ENCODE results near the gene EPHA6.

The EPHA6 gene

GRCh38 chr3:97680696-97681095, 866.3 kb downstream of the EPHA6 start:
- no peak overlapping the region for H4K91ac ChIP-seq (ENCODE audit: low read length)
- H2BK120ac ChIP-seq (ENCODE audit: low read depth, low read length): no peak overlapping the region
- no peak overlapping the region for H3K4ac ChIP-seq (ENCODE audit: low read depth in 1 of 2, low read length in 2 of 2)
- no peaks in the 10 kb centered on the region for H3K4me1 ChIP-seq (ENCODE audit: control insufficient read depth, insufficient read depth, low read depth, low read length)
- no peak overlapping the region for H2BK12ac ChIP-seq (ENCODE audit: low read length in 2 of 2)
- no peak overlapping the region for H3K23ac ChIP-seq (ENCODE audit: low read length in 2 of 2)
- no peak overlapping the region for H2BK5ac ChIP-seq (ENCODE audit: low read depth, low read length, poor library complexity, severe bottlenecking)
- no peak overlapping the region for H3K14ac ChIP-seq (ENCODE audit: low read length in 2 of 2)
- no peaks in the 10 kb centered on the region for H3K9me3 ChIP-seq (ENCODE audit: control insufficient read depth, low read length)
- no peaks in the 10 kb centered on the region for H3K36me3 ChIP-seq (ENCODE audit: control insufficient read depth in 1 of 2, insufficient read depth in 2 of 2, low read depth in 1 of 2, low read length in 2 of 2)
- H2BK15ac ChIP-seq (ENCODE audit: low read depth, poor library complexity, severe bottlenecking): no peak overlapping the region
- H2AFZ ChIP-seq (ENCODE audit: low read depth, low read length): no peak overlapping the region
- H2AK5ac ChIP-seq (ENCODE audit: low read length, severe bottlenecking): no peak overlapping the region
- H3K9ac ChIP-seq (ENCODE audit: low read length): no peak overlapping the region
- no peak overlapping the region for H3K4me3 ChIP-seq (ENCODE audit: insufficient read depth in 1 of 2, low read depth in 1 of 2, low read length in 2 of 2)
- H3K79me1 ChIP-seq (replicated peaks; ENCODE audit: low read length, poor library complexity, severe bottlenecking): no peaks in the 10 kb centered on the region
- no peak for DNase-seq
- no peak overlapping the region for H3K27ac ChIP-seq (ENCODE audit: low read length, poor library complexity, severe bottlenecking)
- H3K27me3 ChIP-seq (ENCODE audit: control insufficient read depth in 1 of 2, insufficient read depth in 1 of 2, low read length in 2 of 2): no peaks in the 10 kb centered on the region
- no peak overlapping the region for H3K18ac ChIP-seq (ENCODE audit: low read depth in 1 of 2, low read length in 2 of 2)
- H3K4me2 ChIP-seq (ENCODE audit: low read length, poor library complexity, severe bottlenecking): no peak overlapping the region
- H4K8ac ChIP-seq (ENCODE audit: low read length): no peak overlapping the region

- no peak overlapping the region for H3K23ac ChIP-seq (ENCODE audit: low read length in 2 of 2)
Observed at GRCh38 chr3:97684490-97684889, 870.1 kb downstream of the EPHA6 start.

DNA sequence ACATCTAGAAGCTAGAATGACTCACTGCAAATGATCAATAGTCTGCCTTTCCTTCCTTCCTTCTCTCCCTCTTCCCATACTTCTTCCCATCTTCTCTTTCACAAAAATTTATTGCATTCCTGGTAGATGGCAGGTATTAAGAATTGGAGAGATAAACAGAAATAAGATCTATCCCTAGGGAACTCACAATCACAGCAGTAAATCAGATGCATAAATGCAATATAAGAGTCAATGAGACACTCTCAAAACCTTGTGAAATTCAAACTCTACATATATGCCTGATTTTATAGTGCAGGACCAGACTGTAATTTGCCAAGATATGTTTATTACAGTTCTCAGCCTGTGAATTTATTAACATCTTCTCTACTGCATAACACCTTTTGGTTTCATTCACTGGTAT, 871.9 kb downstream of the EPHA6 start:
- Histone ChIP-seq H3K23ac (ENCODE audit: low read length in 2 of 2) (no peak overlapping the region), H3K36me3 (ENCODE audit: control insufficient read depth in 1 of 2, insufficient read depth in 2 of 2, low read depth in 1 of 2, low read length in 2 of 2) (no peaks in the 10 kb centered on the region), H3K4me2 (ENCODE audit: low read length, poor library complexity, severe bottlenecking) (no peak overlapping the region), H3K9me3 (ENCODE audit: control insufficient read depth, low read length) (no peaks in the 10 kb centered on the region), H3K9ac (ENCODE audit: low read length) (no peak overlapping the region), H2AK5ac (ENCODE audit: low read length, severe bottlenecking) (no peak overlapping the region), H2BK120ac (ENCODE audit: low read depth, low read length) (no peak overlapping the region), H3K79me1 (replicated peaks; ENCODE audit: low read length, poor library complexity, severe bottlenecking) (no peaks in the 10 kb centered on the region), H3K4me3 (ENCODE audit: insufficient read depth in 1 of 2, low read depth in 1 of 2, low read length in 2 of 2) (no peak overlapping the region), H2BK12ac (ENCODE audit: low read length in 2 of 2) (no peak overlapping the region), H4K8ac (ENCODE audit: low read length) (no peak overlapping the region), H3K14ac (ENCODE audit: low read length in 2 of 2) (no peak overlapping the region), H3K18ac (ENCODE audit: low read depth in 1 of 2, low read length in 2 of 2) (no peak overlapping the region), H3K4ac (ENCODE audit: low read depth in 1 of 2, low read length in 2 of 2) (no peak overlapping the region), H2AFZ (ENCODE audit: low read depth, low read length) (no peak overlapping the region), H3K27me3 (ENCODE audit: control insufficient read depth in 1 of 2, insufficient read depth in 1 of 2, low read length in 2 of 2) (no peaks in the 10 kb centered on the region), H4K91ac (ENCODE audit: low read length) (no peak overlapping the region), H2BK5ac (ENCODE audit: low read depth, low read length, poor library complexity, severe bottlenecking) (no peak overlapping the region), H3K27ac (ENCODE audit: low read length, poor library complexity, severe bottlenecking) (no peak overlapping the region), H3K4me1 (ENCODE audit: control insufficient read depth, insufficient read depth, low read depth, low read length) (peaks cover 2% of the 10 kb centered on the region), H2BK15ac (ENCODE audit: low read depth, poor library complexity, severe bottlenecking) (no peak overlapping the region)
- DNase-seq: no peak

More at GRCh38 chr3:97684490-97684889, 870.1 kb downstream of the EPHA6 start:
- Histone ChIP-seq H2BK120ac (ENCODE audit: low read depth, low read length) (no peak overlapping the region), H3K36me3 (ENCODE audit: control insufficient read depth in 1 of 2, insufficient read depth in 2 of 2, low read depth in 1 of 2, low read length in 2 of 2) (no peaks in the 10 kb centered on the region), H4K91ac (ENCODE audit: low read length) (no peak overlapping the region), H2BK15ac (ENCODE audit: low read depth, poor library complexity, severe bottlenecking) (no peak overlapping the region), H2BK12ac (ENCODE audit: low read length in 2 of 2) (no peak overlapping the region), H3K9me3 (ENCODE audit: control insufficient read depth, low read length) (no peaks in the 10 kb centered on the region), H3K27ac (ENCODE audit: low read length, poor library complexity, severe bottlenecking) (no peak overlapping the region), H3K14ac (ENCODE audit: low read length in 2 of 2) (no peak overlapping the region), H3K18ac (ENCODE audit: low read depth in 1 of 2, low read length in 2 of 2) (no peak overlapping the region), H2AFZ (ENCODE audit: low read depth, low read length) (no peak overlapping the region), H4K8ac (ENCODE audit: low read length) (no peak overlapping the region), H3K4ac (ENCODE audit: low read depth in 1 of 2, low read length in 2 of 2) (no peak overlapping the region), H3K79me1 (replicated peaks; ENCODE audit: low read length, poor library complexity, severe bottlenecking) (no peaks in the 10 kb centered on the region), H3K27me3 (ENCODE audit: control insufficient read depth in 1 of 2, insufficient read depth in 1 of 2, low read length in 2 of 2) (no peaks in the 10 kb centered on the region), H2AK5ac (ENCODE audit: low read length, severe bottlenecking) (no peak overlapping the region), H3K4me3 (ENCODE audit: insufficient read depth in 1 of 2, low read depth in 1 of 2, low read length in 2 of 2) (no peak overlapping the region), H2BK5ac (ENCODE audit: low read depth, low read length, poor library complexity, severe bottlenecking) (no peak overlapping the region), H3K9ac (ENCODE audit: low read length) (no peak overlapping the region), H3K4me2 (ENCODE audit: low read length, poor library complexity, severe bottlenecking) (no peak overlapping the region), H3K4me1 (ENCODE audit: control insufficient read depth, insufficient read depth, low read depth, low read length) (peaks cover 2% of the 10 kb centered on the region)
- 78% methylated on average over 3 of the region's 4 CpGs for WGBS
- DNase-seq: no peak

DNA sequence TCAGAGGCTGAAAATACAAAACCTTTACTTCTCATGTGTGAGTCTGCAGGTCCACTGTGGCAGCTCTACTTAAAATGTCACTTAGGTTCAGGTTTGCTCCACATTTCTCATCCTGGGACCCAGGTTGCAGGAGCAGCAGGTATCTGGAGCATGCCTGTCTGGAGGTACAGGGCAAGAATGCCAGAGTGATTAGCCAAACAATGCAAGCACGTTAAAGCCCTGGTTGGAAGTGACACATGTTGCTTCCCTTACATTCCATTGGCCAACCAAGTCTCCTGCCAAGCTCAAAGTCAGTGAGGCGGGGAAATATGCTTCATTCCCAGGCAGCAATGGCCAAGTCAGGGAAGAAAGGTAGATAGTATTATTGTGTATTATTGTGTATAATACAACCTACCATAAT, 873.3 kb downstream of the EPHA6 start:
- Histone ChIP-seq H2AK5ac (ENCODE audit: low read length, severe bottlenecking) (no peak overlapping the region), H4K8ac (ENCODE audit: low read length) (no peak overlapping the region), H3K79me1 (replicated peaks; ENCODE audit: low read length, poor library complexity, severe bottlenecking) (no peaks in the 10 kb centered on the region), H3K4ac (ENCODE audit: low read depth in 1 of 2, low read length in 2 of 2) (no peak overlapping the region), H3K9ac (ENCODE audit: low read length) (no peak overlapping the region), H3K27me3 (ENCODE audit: control insufficient read depth in 1 of 2, insufficient read depth in 1 of 2, low read length in 2 of 2) (no peaks in the 10 kb centered on the region), H4K91ac (ENCODE audit: low read length) (no peak overlapping the region), H3K23ac (ENCODE audit: low read length in 2 of 2) (no peak overlapping the region), H3K27ac (ENCODE audit: low read length, poor library complexity, severe bottlenecking) (no peak overlapping the region), H3K4me3 (ENCODE audit: insufficient read depth in 1 of 2, low read depth in 1 of 2, low read length in 2 of 2) (no peak overlapping the region), H3K4me2 (ENCODE audit: low read length, poor library complexity, severe bottlenecking) (no peak overlapping the region), H3K4me1 (ENCODE audit: control insufficient read depth, insufficient read depth, low read depth, low read length) (peaks cover 2% of the 10 kb centered on the region), H3K36me3 (ENCODE audit: control insufficient read depth in 1 of 2, insufficient read depth in 2 of 2, low read depth in 1 of 2, low read length in 2 of 2) (no peaks in the 10 kb centered on the region), H2AFZ (ENCODE audit: low read depth, low read length) (no peak overlapping the region), H2BK12ac (ENCODE audit: low read length in 2 of 2) (no peak overlapping the region), H3K14ac (ENCODE audit: low read length in 2 of 2) (no peak overlapping the region), H2BK5ac (ENCODE audit: low read depth, low read length, poor library complexity, severe bottlenecking) (no peak overlapping the region), H3K9me3 (ENCODE audit: control insufficient read depth, low read length) (no peaks in the 10 kb centered on the region), H3K18ac (ENCODE audit: low read depth in 1 of 2, low read length in 2 of 2) (no peak overlapping the region), H2BK15ac (ENCODE audit: low read depth, poor library complexity, severe bottlenecking) (no peak overlapping the region), H2BK120ac (ENCODE audit: low read depth, low read length) (no peak overlapping the region)
- DNase-seq: no peak
- WGBS: 40% methylated on average over 1 of the region's 2 CpGs
